KMS-11 (cell line): ENCODE measurements around the gene PHOSPHO2.

Source experiments
- H2AFZ ChIP-seq: fragments of 200-600 bp; sonication (generic); 2 replicates; pipeline ENCODE4 v1.6.1; 2016; ENCODE audit warnings: antibody characterized with exemption, mixed run types, low read depth
- H3K27ac ChIP-seq: fragments of 200-600 bp; sonication (generic); 2 replicates; pipeline ENCODE4 v1.6.1; 2016; ENCODE audit warnings: mild to moderate bottlenecking, mixed run types
- H3K27me3 ChIP-seq: fragments of 200-600 bp; sonication (generic); 2 replicates; pipeline ENCODE4 v1.6.1; 2017; ENCODE audit warnings: mild to moderate bottlenecking, low read depth, mixed run types, moderate library complexity; ENCODE audit not compliant: insufficient read depth
- H3K36me3 ChIP-seq: fragments of 200-600 bp; sonication (generic); 2 replicates; pipeline ENCODE4 v1.6.1; 2017; ENCODE audit warnings: mild to moderate bottlenecking, mixed run types; ENCODE audit not compliant: insufficient read depth
- H3K4me1 ChIP-seq: fragments of 200-600 bp; sonication (generic); 2 replicates; pipeline ENCODE4 v1.6.1; 2016; ENCODE audit warnings: mild to moderate bottlenecking, low read depth, mixed run types; ENCODE audit not compliant: poor library complexity, severe bottlenecking
- H3K4me2 ChIP-seq: fragments of 200-600 bp; sonication (generic); 2 replicates; pipeline ENCODE4 v1.7.0; 2016; ENCODE audit warnings: mild to moderate bottlenecking, mixed run types
- H3K4me3 ChIP-seq: fragments of 200-600 bp; sonication (generic); IDR thresholded peaks from 2 replicates; pipeline ENCODE4 v1.6.1; 2017; ENCODE audit warnings: low read depth, low read length, mixed read lengths; ENCODE audit not compliant: insufficient read depth
- H3K79me2 ChIP-seq: fragments of 200-600 bp; sonication (generic); 2 replicates; pipeline ENCODE4 v1.6.1; 2016; ENCODE audit warnings: low read depth, mixed run types; ENCODE audit not compliant: insufficient read depth
- H3K9ac ChIP-seq: fragments of 200-600 bp; sonication (generic); 2 replicates; pipeline ENCODE4 v1.6.1; 2016; ENCODE audit warnings: mild to moderate bottlenecking, mixed run types
- H4K20me1 ChIP-seq: fragments of 200-600 bp; sonication (generic); 2 replicates; pipeline ENCODE4 v1.6.1; 2016; ENCODE audit warnings: mild to moderate bottlenecking, mixed run types; ENCODE audit not compliant: insufficient read depth
- CTCF ChIP-seq: fragments of 200-600 bp; sonication (generic); conservative IDR thresholded peaks from 2 replicates; pipeline ENCODE4 v1.6.1; 2017; ENCODE audit warnings: low read depth, mild to moderate bottlenecking, antibody characterized with exemption, low read length, moderate library complexity, mixed read lengths

Gene PHOSPHO2

GRCh38 chr2:169721016-169721415 is 26.7 kb downstream of the PHOSPHO2 start:
- Histone ChIP-seq H3K27ac (no peak overlapping the region), H4K20me1 (no peaks in the 10 kb centered on the region), H3K9ac (no peak overlapping the region), H3K79me2 (no peaks in the 10 kb centered on the region), H3K4me3 (no peak overlapping the region), H3K27me3 (no peaks in the 10 kb centered on the region), H3K36me3 (no peaks in the 10 kb centered on the region), H3K4me1 (peaks cover 6% of the 10 kb centered on the region), H2AFZ (no peak overlapping the region), H3K4me2 (no peak overlapping the region)
- TF ChIP-seq CTCF, result no peak

- Histone ChIP-seq H3K4me3 (no peak overlapping the region), H4K20me1 (no peaks in the 10 kb centered on the region), H3K4me2 (no peak overlapping the region), H2AFZ (no peak overlapping the region), H3K4me1 (no peaks in the 10 kb centered on the region), H3K27ac (no peak overlapping the region), H3K27me3 (no peaks in the 10 kb centered on the region), H3K79me2 (no peaks in the 10 kb centered on the region), H3K9ac (no peak overlapping the region), H3K36me3 (no peaks in the 10 kb centered on the region)
- no peak for TF ChIP-seq CTCF
These were observed 32.8 kb downstream of the PHOSPHO2 start for GRCh38 chr2:169727065-169727464.

- no peaks in the 10 kb centered on the region for H3K36me3 ChIP-seq
- no peak overlapping the region for H3K27ac ChIP-seq
- no peaks in the 10 kb centered on the region for H3K79me2 ChIP-seq
- no peak overlapping the region for H3K9ac ChIP-seq
- H2AFZ ChIP-seq, result no peak overlapping the region
- no peaks in the 10 kb centered on the region for H4K20me1 ChIP-seq
- TF ChIP-seq CTCF, result no peak
- no peak overlapping the region for H3K4me2 ChIP-seq
- no peaks in the 10 kb centered on the region for H3K27me3 ChIP-seq
- H3K4me1 ChIP-seq, result no peaks in the 10 kb centered on the region
- H3K4me3 ChIP-seq, result no peak overlapping the region
These were observed 35.0 kb downstream of the PHOSPHO2 start for GRCh38 chr2:169729274-169729605.

- TF ChIP-seq CTCF, result no peak
- H3K4me1 ChIP-seq, result peaks cover 6% of the 10 kb centered on the region
- no peak overlapping the region for H3K4me3 ChIP-seq
- H3K36me3 ChIP-seq, result no peaks in the 10 kb centered on the region
- no peaks in the 10 kb centered on the region for H4K20me1 ChIP-seq
- peaks cover 3% of the 10 kb centered on the region; the same call in 1 of the 2 replicates for H3K27me3 ChIP-seq
- H3K4me2 ChIP-seq, result no peak overlapping the region
- H3K9ac ChIP-seq, result no peak overlapping the region
- H3K27ac ChIP-seq, result no peak overlapping the region
- H3K79me2 ChIP-seq, result no peaks in the 10 kb centered on the region
- no peak overlapping the region for H2AFZ ChIP-seq
These were observed 37.8 kb downstream of the PHOSPHO2 start for GRCh38 chr2:169732075-169732474.
